Ovary (tissue), 3 donors: Measurements from ENCODE around the gene LMO3.

ENCODE experiments used
- CTCF ChIP-seq, 3 donors: fragments of 450-650 bp in 2 of 3; fragments of 200-600 bp in 1 of 3; IDR thresholded peaks; one replicate each; pipeline versions ENCODE4 v1.5.1 to v1.8.0; 2016 to 2022; ENCODE audit warnings: antibody characterized with exemption in 3 of 3, mild to moderate bottlenecking in 1 of 3
- EP300 ChIP-seq: sonication (generic); formaldehyde crosslinking; IDR thresholded peaks from one replicate; pipeline ENCODE4 v1.6.1; 2017; ENCODE audit warnings: antibody characterized with exemption
- POLR2A ChIP-seq: fragments of 450-650 bp; IDR thresholded peaks from one replicate; pipeline ENCODE4 v1.6.1; 2017; ENCODE audit warnings: antibody characterized with exemption, mild to moderate bottlenecking, moderate library complexity
- donor health status: DM: no; HTN: no; CAD: no.

GRCh38 chr12:16555630-16556029 lies 50.3 kb downstream of the LMO3 start:
- TF ChIP-seq POLR2A (no peak), CTCF (IDR thresholded peaks at IDR 0.05) (no peak), EP300 (no peak)
